ENCODE data around the gene CBARP.
"Not testable (repeated sequence)": the region's sequence is repeated elsewhere in the genome, so short reads cannot be mapped to it uniquely, and the experiment has no call there.

Gene CBARP

GRCh38 chr19:1250437-1251260, 12.8 kb upstream of the CBARP start:
- no peak for DNase-seq

GRCh38 chr19:1249990-1250436, 12.2 kb upstream of the CBARP start:
- no peak for DNase-seq

- peak; percentile 96 for DNase-seq
Measured at GRCh38 chr19:1249298-1249989, 11.6 kb upstream of the CBARP start.

GRCh38 chr19:1248786-1249297, 11.0 kb upstream of the CBARP start:
- DNase-seq, result peak; percentile 72

GRCh38 chr19:1248139-1248785, 10.5 kb upstream of the CBARP start, which contains the start of gene MIDN:
MIDN (plus strand) TSS chr19:1248583; CDS start chr19:1250297, 1,714 bp downstream.
- DNase-seq, result peak; percentile 85

- no peak for DNase-seq
Measured at GRCh38 chr19:1247748-1248138, 9.9 kb upstream of the CBARP start.

GRCh38 chr19:1246265-1247087, 8.7 kb upstream of the CBARP start:
- not testable (repeated sequence) for DNase-seq

- DNase-seq, result no peak
Measured at GRCh38 chr19:1245494-1246264, 7.9 kb upstream of the CBARP start.

- peak; percentile 82 for DNase-seq
Measured at GRCh38 chr19:1244693-1245451, 7.1 kb upstream of the CBARP start.

- DNase-seq, result peak; percentile 81
Measured at GRCh38 chr19:1243768-1244692, 6.2 kb upstream of the CBARP start.

- peak; percentile 97 for DNase-seq
Measured at GRCh38 chr19:1241417-1242095, 3.8 kb upstream of the CBARP start, which contains the start of gene ATP5F1D. ATP5F1D (plus strand) TSS chr19:1241751; CDS start chr19:1241851, 100 bp downstream.

GRCh38 chr19:1240925-1241324, 3.1 kb upstream of the CBARP start:
- DNase-seq, result no peak

- DNase-seq, result peak; percentile 94
Measured at GRCh38 chr19:1239796-1240737, 2.3 kb upstream of the CBARP start.

GRCh38 chr19:1239420-1239795, 1.6 kb upstream of the CBARP start:
- no peak for DNase-seq

GRCh38 chr19:1238369-1239303, 831 bp upstream of the CBARP start:
- DNase-seq, result no peak

GRCh38 chr19:1237027-1237659, 662 bp downstream of the CBARP start:
- no peak for DNase-seq
